ENCODE data around the gene PHAF1. TPM values are rescaled to one million over a fixed set of nuclear protein-coding genes. Genes with fewer than 3 reads are reported as not detected.

Gene PHAF1
- total RNA-seq, 2 donors from 2014 or later, result 18.8 to 19.6 TPM

- Histone ChIP-seq H3K36me3 (ENCODE audit: control insufficient read depth, insufficient read depth, low read length) (peaks cover 35% of the 10 kb centered on the region), H3K9me3 (ENCODE audit: control insufficient read depth, low read length) (no peaks in the 10 kb centered on the region), H3K9ac (ENCODE audit: extremely low read depth, low read length, poor library complexity, severe bottlenecking) (no peak overlapping the region), H3K4me1 (ENCODE audit: control insufficient read depth, insufficient read depth, low read length) (peaks cover 9% of the 10 kb centered on the region), H3K27me3 (ENCODE audit: control insufficient read depth, insufficient read depth, low read length, poor library complexity, severe bottlenecking) (no peaks in the 10 kb centered on the region), H3K4me3 (ENCODE audit: low read length) (peak overlapping the region; percentile 99), H3K27ac (ENCODE audit: low read depth, low read length) (no peak overlapping the region)
- Mint-ChIP-seq H3K9me3 (no peaks in the 10 kb centered on the region), H3K36me3 (ENCODE audit: low read depth) (peaks cover 35% of the 10 kb centered on the region), H3K4me3 (peak overlapping the region; percentile 80), H3K27ac (no peak overlapping the region), H3K27me3 (ENCODE audit: insufficient read depth) (peaks cover 2% of the 10 kb centered on the region), H3K4me1 (peaks cover 11% of the 10 kb centered on the region)
- no peak for DNase-seq
- TF ChIP-seq, protein P1, sequence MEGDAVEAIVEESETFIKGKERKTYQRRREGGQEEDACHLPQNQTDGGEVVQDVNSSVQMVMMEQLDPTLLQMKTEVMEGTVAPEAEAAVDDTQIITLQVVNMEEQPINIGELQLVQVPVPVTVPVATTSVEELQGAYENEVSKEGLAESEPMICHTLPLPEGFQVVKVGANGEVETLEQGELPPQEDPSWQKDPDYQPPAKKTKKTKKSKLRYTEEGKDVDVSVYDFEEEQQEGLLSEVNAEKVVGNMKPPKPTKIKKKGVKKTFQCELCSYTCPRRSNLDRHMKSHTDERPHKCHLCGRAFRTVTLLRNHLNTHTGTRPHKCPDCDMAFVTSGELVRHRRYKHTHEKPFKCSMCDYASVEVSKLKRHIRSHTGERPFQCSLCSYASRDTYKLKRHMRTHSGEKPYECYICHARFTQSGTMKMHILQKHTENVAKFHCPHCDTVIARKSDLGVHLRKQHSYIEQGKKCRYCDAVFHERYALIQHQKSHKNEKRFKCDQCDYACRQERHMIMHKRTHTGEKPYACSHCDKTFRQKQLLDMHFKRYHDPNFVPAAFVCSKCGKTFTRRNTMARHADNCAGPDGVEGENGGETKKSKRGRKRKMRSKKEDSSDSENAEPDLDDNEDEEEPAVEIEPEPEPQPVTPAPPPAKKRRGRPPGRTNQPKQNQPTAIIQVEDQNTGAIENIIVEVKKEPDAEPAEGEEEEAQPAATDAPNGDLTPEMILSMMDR (conservative IDR thresholded peaks at IDR 0.05), result no peak
- 42 to 43% methylated on average over 9 of the region's 9 CpGs for WGBS, 2 experiments (ENCODE audit: insufficient coverage in 1 of 2, insufficient read length in 1 of 2)
These were observed 81.8 kb downstream of the PHAF1 start for GRCh38 chr16:67191411-67191994.

DNA sequence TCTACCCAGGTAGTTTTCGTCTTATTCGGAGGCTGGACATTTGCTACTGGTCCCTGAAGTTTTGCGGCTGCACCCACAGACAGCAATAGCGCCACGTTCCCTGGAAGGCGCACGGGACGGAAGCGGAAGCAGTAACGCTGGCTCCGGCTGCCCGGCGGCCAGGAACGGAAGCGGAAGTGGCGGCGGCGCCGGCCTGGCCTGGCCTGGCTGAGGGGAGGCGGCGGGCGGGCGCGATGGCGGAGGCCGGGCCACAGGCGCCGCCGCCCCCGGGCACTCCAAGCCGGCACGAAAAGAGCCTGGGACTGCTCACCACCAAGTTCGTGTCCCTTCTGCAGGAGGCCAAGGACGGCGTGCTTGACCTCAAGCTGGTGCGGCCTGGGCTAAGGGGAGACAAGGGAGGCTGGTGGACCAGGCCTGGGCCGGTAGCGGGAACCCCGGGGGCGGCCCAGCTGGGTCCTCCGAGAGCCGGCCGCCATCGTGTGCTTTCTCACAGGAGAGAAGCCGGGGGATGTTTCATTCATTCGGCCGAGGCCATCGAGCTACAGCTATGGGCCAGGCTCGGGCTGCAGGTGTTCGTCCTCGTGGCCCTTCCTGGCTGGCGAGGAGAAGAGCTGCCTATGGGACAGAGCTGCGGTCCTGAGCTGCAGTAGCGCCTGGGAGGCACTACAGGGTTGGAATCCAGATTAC is 82.4 kb downstream of the PHAF1 start, which contains the start of gene E2F4:
Gene E2F4, plus strand, starts transcription at position 161 of the 687 bp plus-strand sequence. Its CDS starts 73 bp downstream, at position 234.
- no peak within 1 kb of the TSS for H3K27ac ChIP-seq (ENCODE audit: low read depth, low read length)

DNA sequence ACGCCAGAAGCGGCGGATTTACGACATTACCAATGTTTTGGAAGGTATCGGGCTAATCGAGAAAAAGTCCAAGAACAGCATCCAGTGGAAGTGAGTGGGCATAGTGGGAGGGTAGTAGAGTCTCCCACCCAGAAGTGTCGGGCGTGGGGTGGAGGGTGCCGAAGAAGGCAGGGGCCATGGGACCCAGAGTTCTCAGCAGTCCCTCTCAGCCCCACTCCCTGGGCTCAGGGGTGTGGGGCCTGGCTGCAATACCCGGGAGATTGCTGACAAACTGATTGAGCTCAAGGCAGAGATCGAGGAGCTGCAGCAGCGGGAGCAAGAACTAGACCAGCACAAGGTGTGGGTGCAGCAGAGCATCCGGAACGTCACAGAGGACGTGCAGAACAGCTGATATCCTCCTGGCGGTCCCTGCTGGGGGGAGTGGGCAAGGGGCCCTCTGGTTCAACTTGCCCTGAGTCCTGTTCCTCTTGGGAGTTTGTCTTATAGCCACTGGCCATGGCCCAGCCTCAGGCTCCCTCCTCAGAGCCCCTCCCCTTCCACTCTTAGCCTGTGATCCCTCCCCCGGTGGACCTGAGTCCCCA is 83.1 kb downstream of the PHAF1 start:
- H3K27ac Mint-ChIP-seq, result peak overlapping the region; percentile 85
- Histone ChIP-seq H3K4me3 (ENCODE audit: low read length) (peak overlapping the region; percentile 99), H3K36me3 (ENCODE audit: control insufficient read depth, insufficient read depth, low read length) (peaks cover 49% of the 10 kb centered on the region), H3K9ac (ENCODE audit: extremely low read depth, low read length, poor library complexity, severe bottlenecking) (peak overlapping the region; percentile 72), H3K27me3 (ENCODE audit: control insufficient read depth, insufficient read depth, low read length, poor library complexity, severe bottlenecking) (no peaks in the 10 kb centered on the region), H3K27ac (ENCODE audit: low read depth, low read length) (no peak overlapping the region), H3K4me1 (ENCODE audit: control insufficient read depth, insufficient read depth, low read length) (peaks cover 7% of the 10 kb centered on the region), H3K9me3 (ENCODE audit: control insufficient read depth, low read length) (no peaks in the 10 kb centered on the region)
- no peaks in the 10 kb centered on the region for H3K9me3 Mint-ChIP-seq
- TF ChIP-seq, protein P1 (conservative IDR thresholded peaks at IDR 0.05), result no peak
- peaks cover 5% of the 10 kb centered on the region for H3K4me1 Mint-ChIP-seq
- no peak for DNase-seq
- WGBS, 2 experiments (ENCODE audit: insufficient coverage in 1 of 2, insufficient read length in 1 of 2), result 43 to 49% methylated on average over 17 of the region's 17 CpGs
- H3K4me3 Mint-ChIP-seq, result peak overlapping the region; percentile 80
- H3K27me3 Mint-ChIP-seq (ENCODE audit: insufficient read depth), result no peaks in the 10 kb centered on the region
- peaks cover 43% of the 10 kb centered on the region for H3K36me3 Mint-ChIP-seq (ENCODE audit: low read depth)

More for the DNA sequence above, 82.4 kb downstream of the PHAF1 start, which contains the start of gene E2F4:
- Histone ChIP-seq H3K4me1 (ENCODE audit: control insufficient read depth, insufficient read depth, low read length) (peaks cover 7% of the 10 kb centered on the region), H3K4me3 (ENCODE audit: low read length) (peak within 1 kb of the TSS; percentile 99), H3K9me3 (ENCODE audit: control insufficient read depth, low read length) (no peaks in the 10 kb centered on the region), H3K36me3 (ENCODE audit: control insufficient read depth, insufficient read depth, low read length) (peaks cover 41% of the 10 kb centered on the region), H3K27me3 (ENCODE audit: control insufficient read depth, insufficient read depth, low read length, poor library complexity, severe bottlenecking) (no peaks in the 10 kb centered on the region), H3K9ac (ENCODE audit: extremely low read depth, low read length, poor library complexity, severe bottlenecking) (peak within 1 kb of the TSS; percentile 72)
- DNase-seq, result peak; percentile 96
- WGBS, 2 experiments (ENCODE audit: insufficient coverage in 1 of 2, insufficient read length in 1 of 2), result 0% methylated on average over 18 to 54 of the region's 54 CpGs
- TF ChIP-seq, protein P1 (conservative IDR thresholded peaks at IDR 0.05), result no peak
- H3K4me3 Mint-ChIP-seq, result peak within 1 kb of the TSS; percentile 80
- peaks cover 41% of the 10 kb centered on the region for H3K36me3 Mint-ChIP-seq (ENCODE audit: low read depth)
- peak within 1 kb of the TSS; percentile 85 for H3K27ac Mint-ChIP-seq
- H3K27me3 Mint-ChIP-seq (ENCODE audit: insufficient read depth), result no peaks in the 10 kb centered on the region
- no peaks in the 10 kb centered on the region for H3K9me3 Mint-ChIP-seq
- H3K4me1 Mint-ChIP-seq, result peaks cover 5% of the 10 kb centered on the region

All from endodermal cell (in vitro differentiated cells).